Keratinocyte (primary cell): ENCODE results near the gene SERINC5. TPM values are rescaled to one million over a fixed set of nuclear protein-coding genes. Genes with fewer than 3 reads are reported as not detected.

ENCODE experiments used
- DNase-seq: peaks from one replicate; pipeline ENCODE4 v3.0.0-alpha.2; 2011; ENCODE audit warnings: low read depth, missing footprints, low spot score
- FAIRE-seq: peaks from 2 replicates; lab custom pipeline; 2011; peaks lifted over from hg19 to GRCh38; lab: Jason Lieb, UNC
- H2AFZ ChIP-seq: 2 replicates; pipeline ENCODE4 v1.6.0; 2012; ENCODE audit warnings: low read length, control low read depth, inconsistent platforms; ENCODE audit not compliant: control insufficient read depth
- H3K27ac ChIP-seq: 2 replicates; pipeline ENCODE4 v1.5.1; 2011; ENCODE audit warnings: low read length; ENCODE audit not compliant: control insufficient read depth, insufficient read depth
- H3K27me3 ChIP-seq: 3 replicates; pipeline ENCODE4 v1.6.0; 2011; ENCODE audit warnings: low read length; ENCODE audit not compliant: control insufficient read depth, insufficient read depth; ENCODE audit errors: extremely low read depth
- H3K36me3 ChIP-seq, 2 experiments: 2 replicates in 1 of 2; 3 replicates in 1 of 2; pipeline ENCODE4 v1.5.1; 2011; ENCODE audit warnings: low read length in 2 of 2, mild to moderate bottlenecking in 1 of 2; ENCODE audit not compliant: control insufficient read depth in 2 of 2, insufficient read depth in 2 of 2; ENCODE audit errors: extremely low read depth in 1 of 2
- H3K4me1 ChIP-seq: 3 replicates; pipeline ENCODE4 v1.5.1; 2011; ENCODE audit warnings: low read length; ENCODE audit not compliant: control insufficient read depth, insufficient read depth; ENCODE audit errors: extremely low read depth
- H3K4me2 ChIP-seq: 3 replicates; pipeline ENCODE4 v1.6.0; 2011; ENCODE audit warnings: low read depth, low read length; ENCODE audit not compliant: control insufficient read depth, insufficient read depth; ENCODE audit errors: extremely low read depth
- H3K4me3 ChIP-seq, 3 experiments: fragments of 200-600 bp in 1 of 3; sonication (generic) in 1 of 3; 2 replicates in 2 of 3; 3 replicates in 1 of 3; pipeline ENCODE4 v1.5.1; 2011 to 2016; ENCODE audit warnings: low read length in 3 of 3, mild to moderate bottlenecking in 3 of 3, control low read depth in 2 of 3, inconsistent platforms in 1 of 3, low read depth in 1 of 3, mixed read lengths in 1 of 3, mixed run types in 1 of 3, moderate library complexity in 1 of 3; ENCODE audit not compliant: control insufficient read depth in 2 of 3, insufficient read depth in 2 of 3; ENCODE audit errors: extremely low read depth in 1 of 3
- H3K79me2 ChIP-seq: 2 replicates; pipeline ENCODE4 v1.6.0; 2012; ENCODE audit warnings: low read length; ENCODE audit not compliant: control insufficient read depth, insufficient read depth
- H3K9ac ChIP-seq: 3 replicates; pipeline ENCODE4 v1.6.0; 2011; ENCODE audit warnings: low read length; ENCODE audit not compliant: control insufficient read depth, insufficient read depth; ENCODE audit errors: extremely low read depth
- H3K9me1 ChIP-seq: 3 replicates; pipeline ENCODE4 v1.6.0; 2011; ENCODE audit warnings: low read length; ENCODE audit not compliant: control insufficient read depth, insufficient read depth; ENCODE audit errors: extremely low read depth
- H3K9me3 ChIP-seq: 2 replicates; pipeline ENCODE4 v1.5.1; 2012; ENCODE audit warnings: low read depth, low read length; ENCODE audit not compliant: control insufficient read depth
- H4K20me1 ChIP-seq: 3 replicates; pipeline ENCODE4 v1.6.0; 2011; ENCODE audit warnings: low read length; ENCODE audit not compliant: control insufficient read depth, insufficient read depth; ENCODE audit errors: extremely low read depth
- CTCF ChIP-seq, 3 experiments: IDR thresholded peaks in 1 of 3; conservative IDR thresholded peaks in 1 of 3; optimal IDR thresholded peaks in 1 of 3; 2 replicates in 2 of 3; 3 replicates in 1 of 3; pipeline versions ENCODE3 to v1.5.1; 2011; ENCODE audit warnings: low read length in 3 of 3, mild to moderate bottlenecking in 3 of 3, moderate library complexity in 2 of 3, control low read depth in 1 of 3, inconsistent platforms in 1 of 3; ENCODE audit not compliant: insufficient read depth in 2 of 3; ENCODE audit errors: extremely low read depth in 1 of 3
- EZH2 ChIP-seq: IDR thresholded peaks from one replicate; pipeline ENCODE4 v1.6.1; 2012; ENCODE audit warnings: inconsistent platforms, mild to moderate bottlenecking, low read length, moderate library complexity
- dilution Hi-C: fragments of 300-500 bp; cut with MboI; formaldehyde crosslinking; loops from one replicate; pipeline ENCODE4 v1.7.0; 2020; ENCODE audit warnings: low sequenced_read_pairs; ENCODE audit not compliant: extremely low pct_ligation_motif_present
- polyA plus RNA-seq, 5 experiments: library from polyadenylated mRNA; depleted of rRNA in 3 of 5; stranded (reverse) in 3 of 5; stranded (forward) in 1 of 5; unstranded in 1 of 5; fragments of >200 nt; gene quantifications; 1 replicate in 1 of 5; 2 replicates in 3 of 5; 3 replicates in 1 of 5; pipeline versions ENCODE4 v1.2.1 to v1.2.3, GENCODE V29; 2011 to 2012; ENCODE audit warnings: missing spikeins in 2 of 5, low read depth in 1 of 5, low replicate concordance in 1 of 5

The SERINC5 gene
- polyA plus RNA-seq, 1 donor (not counting 4 experiments of a cell fraction or from before 2014, with no cell fraction given), result 20.0 TPM

GRCh38 chr5:80170117-80170535 lies 85.7 kb downstream of the SERINC5 start:
- Histone ChIP-seq H3K4me3 (no peak overlapping the region), H3K4me1 (no peaks in the 10 kb centered on the region), H3K27me3 (no peaks in the 10 kb centered on the region), H3K36me3 (peaks cover 6 to 8% of the 10 kb centered on the region in 2 experiments), H3K9me1 (no peaks in the 10 kb centered on the region), H2AFZ (no peak overlapping the region), H3K4me2 (no peak overlapping the region), H3K27ac (no peak overlapping the region), H4K20me1 (no peaks in the 10 kb centered on the region), H3K9me3 (no peaks in the 10 kb centered on the region), H3K9ac (no peak overlapping the region), H3K79me2 (no peaks in the 10 kb centered on the region)
- FAIRE-seq, result no peak
- no peak for DNase-seq
- no peak for TF ChIP-seq CTCF (optimal IDR thresholded peaks at IDR 0.05 in 1 of 3, IDR thresholded peaks at IDR 0.05 in 1 of 3, conservative IDR thresholded peaks at IDR 0.05 in 1 of 3; ENCODE audit: extremely low read depth in 1 of 3, insufficient read depth in 2 of 3, low read length in 3 of 3)
- no peak for TF ChIP-seq EZH2
- dilution Hi-C loops, result no loop called here

GRCh38 chr5:80168388-80169028 lies 87.3 kb downstream of the SERINC5 start:
- H3K9me1 ChIP-seq, result no peaks in the 10 kb centered on the region
- H3K79me2 ChIP-seq, result no peaks in the 10 kb centered on the region
- no peak for FAIRE-seq
- dilution Hi-C loops, result no loop called here
- no peaks in the 10 kb centered on the region for H3K4me1 ChIP-seq
- no peak for DNase-seq
- H3K36me3 ChIP-seq, result peaks cover 2 to 6% of the 10 kb centered on the region in 2 experiments
- no peak overlapping the region for H3K4me2 ChIP-seq
- no peak overlapping the region for H3K27ac ChIP-seq
- H4K20me1 ChIP-seq, result no peaks in the 10 kb centered on the region
- H3K4me3 ChIP-seq, result no peak overlapping the region
- H3K9me3 ChIP-seq, result no peaks in the 10 kb centered on the region
- no peak overlapping the region for H3K9ac ChIP-seq
- H2AFZ ChIP-seq, result no peak overlapping the region
- H3K27me3 ChIP-seq, result no peaks in the 10 kb centered on the region
- TF ChIP-seq EZH2 (no peak), CTCF (optimal IDR thresholded peaks at IDR 0.05 in 1 of 3, IDR thresholded peaks at IDR 0.05 in 1 of 3, conservative IDR thresholded peaks at IDR 0.05 in 1 of 3; ENCODE audit: extremely low read depth in 1 of 3, insufficient read depth in 2 of 3, low read length in 3 of 3) (no peak)
